ENCODE results near the gene LYST.

LYST gene

GRCh38 chr1:235861857-235862256 is 4.8 kb downstream of the LYST start:
- TF ChIP-seq CTCF (IDR thresholded peaks at IDR 0.05) = no peak
- Histone ChIP-seq H3K9me3 (no peaks in the 10 kb centered on the region), H3K27ac (peak overlapping the region; percentile 99), H3K27me3 (no peaks in the 10 kb centered on the region), H3K36me3 (no peaks in the 10 kb centered on the region), H3K4me3 (ENCODE audit: low read depth in 1 of 2, low read length in 1 of 2) (peak overlapping the region in 1 of 2 experiments; percentile 80), H3K4me1 (ENCODE audit: control insufficient read depth in 1 of 2, insufficient read depth in 1 of 2, low read depth in 1 of 2, low read length in 1 of 2) (peaks cover 77 to 80% of the 10 kb centered on the region in 2 experiments)

GRCh38 chr1:235860829-235861228 is 5.9 kb downstream of the LYST start:
- no peak for TF ChIP-seq CTCF (IDR thresholded peaks at IDR 0.05)
- peaks cover 87 to 89% of the 10 kb centered on the region in 2 experiments for H3K4me1 ChIP-seq (ENCODE audit: control insufficient read depth in 1 of 2, insufficient read depth in 1 of 2, low read depth in 1 of 2, low read length in 1 of 2)

GRCh38 chr1:235859789-235860188 is 6.9 kb downstream of the LYST start:
- no peak for TF ChIP-seq CTCF (IDR thresholded peaks at IDR 0.05)
- no peaks in the 10 kb centered on the region for H3K36me3 ChIP-seq
- H3K27ac ChIP-seq = peak overlapping the region; percentile 99
- no peaks in the 10 kb centered on the region for H3K9me3 ChIP-seq
- peaks cover 95 to 98% of the 10 kb centered on the region in 2 experiments for H3K4me1 ChIP-seq (ENCODE audit: control insufficient read depth in 1 of 2, insufficient read depth in 1 of 2, low read depth in 1 of 2, low read length in 1 of 2)
- no peaks in the 10 kb centered on the region for H3K27me3 ChIP-seq
- no peak overlapping the region for H3K4me3 ChIP-seq (ENCODE audit: low read depth in 1 of 2, low read length in 1 of 2)

More at GRCh38 chr1:235860829-235861228, 5.9 kb downstream of the LYST start:
- no peaks in the 10 kb centered on the region for H3K36me3 ChIP-seq
- H3K4me3 ChIP-seq (ENCODE audit: low read depth in 1 of 2, low read length in 1 of 2) = peak overlapping the region in 1 of 2 experiments; percentile 80
- H3K9me3 ChIP-seq = no peaks in the 10 kb centered on the region
- H3K27ac ChIP-seq = peak overlapping the region; percentile 99
- H3K27me3 ChIP-seq = no peaks in the 10 kb centered on the region

GRCh38 chr1:235858766-235859165 is 7.9 kb downstream of the LYST start:
- Histone ChIP-seq H3K27ac (peak overlapping the region; percentile 99), H3K9me3 (no peaks in the 10 kb centered on the region), H3K36me3 (no peaks in the 10 kb centered on the region), H3K4me3 (ENCODE audit: low read depth in 1 of 2, low read length in 1 of 2) (peak overlapping the region in 1 of 2 experiments; percentile 13), H3K4me1 (ENCODE audit: control insufficient read depth in 1 of 2, insufficient read depth in 1 of 2, low read depth in 1 of 2, low read length in 1 of 2) (peaks cover 95 to 100% of the 10 kb centered on the region in 2 experiments), H3K27me3 (no peaks in the 10 kb centered on the region)
- no peak for TF ChIP-seq CTCF (IDR thresholded peaks at IDR 0.05)

GRCh38 chr1:235857756-235858155 is 8.9 kb downstream of the LYST start:
- TF ChIP-seq CTCF (IDR thresholded peaks at IDR 0.05) = no peak

More at GRCh38 chr1:235857756-235858155, 8.9 kb downstream of the LYST start:
- Histone ChIP-seq H3K4me3 (ENCODE audit: low read depth in 1 of 2, low read length in 1 of 2) (peak overlapping the region in 1 of 2 experiments; percentile 13), H3K36me3 (no peaks in the 10 kb centered on the region), H3K9me3 (no peaks in the 10 kb centered on the region), H3K4me1 (ENCODE audit: control insufficient read depth in 1 of 2, insufficient read depth in 1 of 2, low read depth in 1 of 2, low read length in 1 of 2) (peaks cover 95 to 100% of the 10 kb centered on the region in 2 experiments), H3K27ac (peak overlapping the region; percentile 99), H3K27me3 (no peaks in the 10 kb centered on the region)

Data from neutrophil (primary cell).